Embryonic facial prominence (tissue), 1 donor: Measurements from ENCODE around the gene FCAMR.
A peak's percentile ranks its signal among the peaks of the same experiment; 100 is the strongest.
"Not testable (repeated sequence)": the region's sequence is repeated elsewhere in the genome, so short reads cannot be mapped to it uniquely, and the experiment has no call there.

Experiments used
- DNase-seq: peaks from one replicate; pipeline ENCODE4 v3.0.0-alpha.2; 2016; ENCODE audit errors: extremely low spot score

Gene FCAMR

DNA sequence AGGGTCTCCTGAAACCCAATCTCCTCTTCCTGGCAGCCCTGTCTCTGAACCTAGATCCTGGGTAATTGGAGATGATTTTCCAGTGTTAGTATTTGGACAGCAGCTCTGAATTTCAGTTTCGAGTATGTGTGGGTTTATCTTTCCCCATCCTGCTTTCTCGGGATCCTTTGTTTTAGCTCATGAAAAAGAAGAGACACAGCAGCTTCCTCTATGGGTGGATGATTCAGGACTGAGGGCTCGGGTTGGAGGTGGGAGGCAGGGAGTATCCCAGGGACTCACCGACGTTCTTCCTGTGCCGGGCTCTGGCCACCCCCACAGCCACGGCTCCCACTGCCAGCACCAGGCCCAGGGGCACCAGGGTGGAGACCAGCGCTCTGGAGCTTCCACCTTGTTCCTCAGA lies 38.1 kb downstream of the FCAMR start:
- DNase-seq: no peak

DNA sequence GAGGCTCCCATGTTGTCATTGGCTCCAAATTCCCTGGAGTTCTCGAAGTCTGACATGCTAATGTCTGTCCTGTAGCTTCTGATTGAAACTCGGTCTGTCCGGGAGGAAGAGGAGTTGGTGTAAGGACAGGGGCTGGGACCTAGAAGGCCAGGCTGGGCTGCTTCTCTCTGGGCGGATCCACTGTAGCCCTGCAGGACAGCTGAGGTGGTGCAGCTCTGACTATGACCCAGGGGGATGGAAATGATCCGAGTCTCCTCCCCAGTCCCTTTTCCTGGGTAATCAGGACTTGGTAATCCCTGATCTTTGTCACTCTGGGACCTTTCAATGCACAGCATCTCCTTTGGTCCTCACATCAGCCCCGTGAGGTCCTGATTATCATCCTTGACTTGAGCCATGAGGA lies 38.6 kb downstream of the FCAMR start:
- DNase-seq: no peak

DNA sequence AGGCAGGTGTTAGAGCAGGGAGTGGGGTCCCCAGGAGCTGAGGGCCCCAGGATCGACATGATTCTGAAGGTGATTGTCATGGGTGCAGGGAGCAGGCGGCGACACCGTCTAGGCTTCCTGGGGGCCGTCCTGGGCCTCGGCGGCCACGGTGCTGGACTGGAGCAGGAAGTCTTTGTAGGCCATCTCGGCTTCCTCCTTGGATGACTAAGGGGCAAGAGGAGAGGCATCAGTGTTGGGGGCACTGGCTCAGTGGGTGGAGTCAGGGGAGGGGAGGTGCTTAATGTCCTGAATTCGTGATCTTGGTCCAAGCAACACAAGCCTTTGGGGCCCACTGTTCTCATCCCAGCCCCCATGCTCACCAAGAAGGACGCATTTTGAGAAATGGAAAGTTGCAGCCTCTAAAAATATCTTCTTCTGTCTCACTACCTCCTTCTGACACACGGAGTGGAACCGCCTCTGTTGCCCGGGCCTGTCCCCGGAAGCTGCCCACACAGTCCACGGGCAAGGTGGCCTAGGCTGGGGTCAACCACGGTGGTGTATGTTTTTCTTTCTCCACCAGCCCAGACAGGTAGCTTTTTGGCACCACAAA lies 40.0 kb downstream of the FCAMR start:
- DNase-seq: no peak

DNA sequence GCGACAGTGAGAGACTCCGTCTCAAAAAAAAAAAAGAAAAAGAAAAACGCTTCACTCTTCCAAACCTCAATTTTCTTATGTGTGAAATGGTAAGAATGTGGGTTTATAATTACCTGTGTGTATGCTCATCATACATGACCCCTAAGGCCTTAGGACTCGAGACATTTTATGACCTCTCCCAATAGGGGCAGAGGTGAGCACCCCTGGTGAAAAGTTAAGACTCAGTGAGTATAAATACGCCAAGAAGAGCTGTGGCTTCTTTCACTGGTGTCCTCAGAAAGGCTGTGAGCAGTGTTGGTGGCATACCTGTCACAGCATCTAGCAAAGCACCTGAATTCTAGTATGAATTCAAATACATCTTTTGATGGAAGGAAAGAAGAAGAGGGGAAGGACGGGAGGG lies 40.7 kb downstream of the FCAMR start:
- DNase-seq: no peak

DNA sequence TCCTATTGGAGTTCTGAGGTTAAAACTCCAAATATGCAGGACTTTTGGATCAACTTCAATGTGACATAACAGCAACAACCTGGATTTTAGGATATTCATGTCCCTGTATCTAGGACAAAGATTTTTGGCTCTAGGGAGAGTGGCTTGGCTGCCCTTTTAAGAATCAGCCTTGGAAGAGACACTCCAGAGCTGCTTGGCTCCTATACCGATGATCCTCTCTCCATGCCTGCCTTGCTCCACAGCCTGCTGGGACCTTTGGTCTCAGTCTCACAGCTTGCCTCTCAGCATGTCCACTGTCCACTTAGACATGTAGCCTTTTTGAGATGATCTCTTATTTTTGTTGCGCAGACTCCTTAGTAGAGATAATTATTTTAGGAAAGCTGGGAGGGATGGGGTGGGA lies 44.0 kb downstream of the FCAMR start:
- DNase-seq: no peak

DNA sequence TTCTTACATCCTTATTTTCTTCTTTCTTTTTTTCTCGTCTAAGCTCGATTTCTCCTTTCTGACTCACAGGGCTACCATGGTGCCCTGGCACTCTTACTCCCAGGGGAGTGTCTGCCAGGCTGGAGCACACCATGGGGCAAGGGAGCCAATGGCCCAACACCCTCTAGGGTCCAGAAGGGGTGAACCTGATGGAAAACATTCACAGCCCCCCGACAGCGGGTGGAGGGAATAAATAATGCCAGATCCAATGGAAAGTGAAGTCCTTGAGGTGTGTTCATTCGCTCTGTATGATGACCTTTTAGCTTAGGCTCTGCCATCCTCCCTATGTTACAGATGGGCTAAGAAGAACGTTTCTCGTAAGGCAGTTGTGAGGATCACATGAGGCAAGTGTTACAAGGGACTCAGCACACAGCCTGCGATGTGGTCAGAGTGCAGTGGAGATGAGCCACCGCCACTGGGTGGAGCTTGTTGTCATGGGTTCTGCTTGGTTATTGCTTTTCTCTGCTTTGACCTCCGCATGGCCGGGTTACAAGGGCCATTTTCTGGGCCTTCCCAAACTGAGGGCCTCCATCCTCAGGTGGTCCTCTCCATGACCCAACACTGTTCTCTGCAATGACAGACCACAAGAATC lies 45.0 kb downstream of the FCAMR start:
- DNase-seq: no peak

DNA sequence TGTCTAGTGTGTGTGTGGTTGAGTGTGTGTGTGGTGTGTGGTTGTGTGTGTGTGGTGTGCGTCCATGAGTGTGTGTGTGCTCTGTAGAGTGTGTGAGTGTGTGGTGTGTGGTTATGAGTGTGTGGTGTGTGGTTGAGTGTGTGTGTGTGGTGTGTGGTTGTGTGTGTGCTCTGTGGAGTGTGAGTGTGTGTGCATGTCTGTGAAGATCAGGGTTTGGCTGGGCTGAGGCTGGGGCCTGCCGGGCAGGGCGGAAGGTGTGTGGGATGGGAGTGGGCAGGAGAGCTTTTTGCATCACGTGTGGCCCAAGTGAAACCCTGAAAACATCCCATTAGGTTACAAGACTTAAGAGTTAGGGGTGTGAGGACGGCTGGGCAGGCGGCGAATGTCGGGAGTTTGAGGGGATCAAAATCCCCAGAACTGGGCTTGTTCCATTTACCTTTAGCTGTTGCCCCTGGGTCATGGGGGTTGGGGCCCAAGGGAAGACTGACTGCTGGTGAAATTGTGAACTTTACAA lies 45.6 kb downstream of the FCAMR start:
- DNase-seq: no peak

DNA sequence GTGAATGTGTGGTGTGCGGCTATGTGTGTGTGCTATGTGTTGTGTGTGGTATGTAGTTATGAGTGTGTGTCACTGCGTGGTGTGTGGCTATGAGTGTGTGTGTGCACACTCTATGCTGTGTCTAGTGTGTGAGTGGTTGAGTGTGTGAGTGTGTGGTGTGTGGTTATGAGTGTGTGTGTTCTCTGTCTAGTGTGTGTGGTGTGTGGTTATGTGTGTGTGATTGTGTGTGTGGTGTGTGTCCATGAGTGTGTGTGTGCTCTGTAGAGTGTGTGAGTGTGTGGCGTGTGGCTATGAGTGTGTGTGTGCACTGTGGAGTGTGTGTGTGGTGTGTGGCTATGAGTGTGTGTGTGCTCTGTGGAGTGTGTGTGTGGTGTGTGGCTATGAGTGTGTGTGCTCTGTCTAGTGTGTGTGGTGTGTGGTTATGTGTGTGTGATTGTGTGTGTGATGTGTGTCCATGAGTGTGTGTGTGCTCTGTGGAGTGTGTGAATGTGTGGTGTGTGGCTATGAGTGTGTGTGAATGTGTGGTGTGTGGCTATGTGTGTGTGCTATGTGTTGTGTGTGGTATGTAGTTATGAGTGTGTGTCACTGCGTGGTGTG lies 46.2 kb downstream of the FCAMR start:
- not testable (repeated sequence) for DNase-seq

DNA sequence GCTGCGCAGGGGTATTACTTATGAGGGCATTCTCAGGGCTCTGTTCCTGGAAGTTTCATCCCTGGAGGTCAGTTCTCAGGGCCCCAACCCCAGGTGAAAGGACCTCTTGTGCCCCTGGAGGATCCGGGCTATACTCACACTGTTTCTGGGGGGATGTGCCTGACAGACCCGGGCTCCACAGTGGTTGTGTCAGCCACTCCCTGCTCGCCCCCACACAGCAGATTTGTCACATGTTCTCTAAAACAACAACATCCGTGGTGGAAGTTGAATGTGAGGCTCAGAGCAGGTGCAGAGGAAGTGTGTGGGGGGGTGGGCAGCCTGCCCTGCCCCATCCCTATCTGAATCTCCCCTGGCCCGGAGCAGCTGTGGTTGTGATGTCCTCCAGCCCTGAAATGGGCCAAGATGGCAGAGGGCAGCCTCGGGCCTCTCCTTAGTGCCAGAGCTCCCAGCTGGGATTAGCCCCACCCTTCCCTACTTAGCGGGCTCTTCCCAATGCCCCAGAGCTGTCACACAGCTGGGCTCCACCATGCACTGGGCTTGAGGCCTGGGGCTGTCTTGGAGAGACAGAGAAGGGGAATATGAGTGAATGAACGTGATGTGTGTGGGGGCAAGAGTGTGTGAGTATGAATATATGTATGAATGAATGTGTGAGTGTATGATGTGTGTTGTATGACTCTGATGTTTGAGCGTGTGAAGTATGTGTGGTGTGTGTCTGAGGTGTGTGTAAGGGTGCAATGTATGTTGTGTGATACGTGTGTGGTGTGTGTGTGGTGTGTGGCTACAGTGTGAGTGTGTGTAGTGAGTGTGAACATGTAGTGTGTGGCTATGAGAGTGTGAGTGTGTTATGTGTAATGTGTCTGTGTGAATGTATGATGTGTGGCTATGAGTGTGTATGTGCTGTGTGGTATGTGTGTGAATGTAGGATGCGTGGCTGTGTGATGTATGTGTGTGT lies 47.0 kb downstream of the FCAMR start:
- DNase-seq: no peak

DNA sequence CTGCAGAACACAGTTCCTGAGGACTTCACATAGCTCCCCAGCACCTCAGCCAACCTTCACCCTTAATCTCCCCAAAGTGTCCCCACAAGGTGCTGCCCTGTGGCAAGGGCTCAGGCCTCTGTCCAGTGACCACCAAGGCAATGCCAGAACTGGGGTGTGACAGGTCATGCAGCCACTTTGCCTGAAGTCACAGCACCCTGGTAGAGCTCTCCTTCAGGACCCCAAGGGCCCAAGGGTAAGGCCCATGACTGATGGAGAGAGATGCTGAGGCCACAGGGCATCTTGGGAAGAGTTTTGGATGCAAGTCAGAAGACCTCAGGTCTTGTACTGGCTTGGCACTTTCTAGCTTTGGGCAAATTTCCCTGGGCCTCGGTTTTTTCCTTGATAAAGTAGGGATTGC lies 47.7 kb downstream of the FCAMR start:
- DNase-seq: no peak

DNA sequence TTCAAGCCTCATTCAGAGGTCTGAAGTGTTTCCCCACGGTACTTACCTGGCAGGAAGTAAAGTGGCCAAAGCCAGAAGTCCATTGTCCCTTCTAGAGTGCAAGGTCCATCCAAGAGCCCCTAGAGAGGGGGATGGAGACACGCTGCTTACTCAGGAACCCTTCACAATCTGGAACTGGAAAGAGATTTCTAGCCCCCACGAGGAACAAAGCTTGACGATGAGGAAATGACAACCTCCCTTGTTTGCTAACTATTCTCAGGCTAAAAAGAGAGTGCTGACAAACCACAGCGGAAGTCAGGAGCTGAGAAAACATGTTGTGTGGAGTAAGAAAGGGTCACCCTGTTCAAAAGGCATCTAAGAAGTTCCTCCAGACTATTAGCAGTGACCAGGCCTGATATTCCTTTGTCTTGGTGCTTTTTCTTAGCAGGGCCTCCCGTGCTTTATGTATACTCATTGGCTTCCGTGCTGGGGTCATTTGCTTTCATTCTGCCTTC lies 48.4 kb downstream of the FCAMR start, which contains the start of gene FCMR:
FCMR (minus strand) TSS at position 170 of the 494 bp plus-strand sequence; CDS start at position 83, 87 bp downstream.
- no peak for DNase-seq

DNA sequence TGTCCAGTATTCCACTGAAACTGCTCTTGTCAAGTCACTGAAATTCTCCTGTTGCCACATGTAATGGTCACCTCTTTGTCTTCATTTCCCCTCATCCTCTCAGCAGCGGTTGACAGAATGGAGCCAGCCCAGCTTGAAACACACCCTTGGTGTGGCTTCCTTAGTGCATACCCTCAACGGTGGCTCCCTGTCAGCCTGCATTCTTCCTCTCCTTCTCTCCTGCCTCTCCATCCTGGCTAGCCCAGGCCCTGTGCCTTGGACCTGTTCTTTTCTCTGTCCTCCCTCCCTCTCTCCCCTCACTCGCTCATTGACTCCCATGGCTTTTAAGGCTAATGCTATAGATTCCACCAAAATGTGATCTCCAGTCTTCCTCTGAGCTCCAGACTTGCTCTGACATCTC lies 52.2 kb downstream of the FCAMR start:
- DNase-seq: no peak

DNA sequence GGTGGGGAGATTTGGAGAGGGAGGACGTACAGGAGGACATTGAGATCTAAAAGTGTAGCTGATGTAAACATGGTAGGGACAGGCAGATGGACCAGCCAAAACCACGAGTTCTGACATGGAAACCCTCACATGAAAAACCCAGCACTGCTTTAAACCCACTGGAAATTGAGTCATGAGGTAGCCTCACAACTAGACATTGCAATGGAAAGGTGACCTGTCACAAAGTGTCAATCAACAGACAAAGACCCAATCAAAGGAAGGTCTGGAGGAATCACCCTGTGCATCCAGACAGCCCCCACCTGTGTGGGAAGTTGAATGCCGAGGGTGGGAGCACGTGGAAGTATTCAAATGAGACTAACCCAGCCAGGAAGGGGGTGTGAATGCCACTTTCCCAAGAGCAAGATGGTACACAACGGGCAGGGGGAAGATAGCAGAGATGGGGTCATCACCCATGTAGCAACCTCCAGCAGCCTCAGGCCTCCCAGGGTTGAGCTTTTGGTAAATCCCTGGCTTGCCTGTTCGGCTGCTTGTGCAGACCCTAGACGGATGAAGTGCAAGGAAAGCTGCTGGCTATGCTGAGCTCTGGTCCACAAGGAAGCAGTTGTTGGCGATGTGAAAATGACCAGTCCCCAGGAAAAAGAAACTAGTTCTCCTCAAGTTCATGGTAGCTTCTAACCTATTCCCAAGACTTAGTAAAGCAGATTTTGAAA lies 54.1 kb downstream of the FCAMR start:
- DNase-seq: no peak

DNA sequence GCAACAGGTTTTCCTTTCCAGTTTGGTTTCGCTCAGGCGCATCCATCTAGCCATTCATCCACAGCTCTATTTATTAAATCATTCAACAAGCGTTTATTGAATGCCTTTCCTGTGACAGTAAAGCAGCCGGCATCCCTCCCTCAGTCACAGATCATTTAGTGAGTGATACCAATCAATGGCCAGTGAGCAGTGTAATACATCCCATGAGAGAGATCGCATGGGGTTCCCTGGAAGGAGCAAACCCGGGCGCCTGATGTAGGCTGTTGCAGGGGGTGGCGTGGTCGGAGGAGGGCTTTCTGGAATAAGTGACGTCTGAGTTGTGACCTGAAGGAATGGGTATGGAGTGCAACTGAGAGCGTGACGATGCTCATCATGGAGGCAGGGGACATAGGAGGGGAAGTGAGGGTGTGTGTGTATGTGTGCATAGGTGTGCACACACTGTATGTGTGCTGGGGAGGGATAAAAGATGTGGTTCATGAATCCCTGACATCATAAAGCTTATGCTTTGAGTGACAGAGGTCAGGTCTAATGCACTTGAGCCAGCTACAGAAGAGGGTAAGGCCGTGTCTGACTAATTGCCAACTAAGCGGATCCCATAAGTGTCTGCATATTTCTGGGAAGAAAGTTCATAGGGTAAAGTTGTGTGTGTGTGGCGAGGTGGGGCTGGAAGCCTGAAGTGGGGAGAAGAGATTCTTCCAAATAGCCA lies 55.1 kb downstream of the FCAMR start:
- no peak for DNase-seq

DNA sequence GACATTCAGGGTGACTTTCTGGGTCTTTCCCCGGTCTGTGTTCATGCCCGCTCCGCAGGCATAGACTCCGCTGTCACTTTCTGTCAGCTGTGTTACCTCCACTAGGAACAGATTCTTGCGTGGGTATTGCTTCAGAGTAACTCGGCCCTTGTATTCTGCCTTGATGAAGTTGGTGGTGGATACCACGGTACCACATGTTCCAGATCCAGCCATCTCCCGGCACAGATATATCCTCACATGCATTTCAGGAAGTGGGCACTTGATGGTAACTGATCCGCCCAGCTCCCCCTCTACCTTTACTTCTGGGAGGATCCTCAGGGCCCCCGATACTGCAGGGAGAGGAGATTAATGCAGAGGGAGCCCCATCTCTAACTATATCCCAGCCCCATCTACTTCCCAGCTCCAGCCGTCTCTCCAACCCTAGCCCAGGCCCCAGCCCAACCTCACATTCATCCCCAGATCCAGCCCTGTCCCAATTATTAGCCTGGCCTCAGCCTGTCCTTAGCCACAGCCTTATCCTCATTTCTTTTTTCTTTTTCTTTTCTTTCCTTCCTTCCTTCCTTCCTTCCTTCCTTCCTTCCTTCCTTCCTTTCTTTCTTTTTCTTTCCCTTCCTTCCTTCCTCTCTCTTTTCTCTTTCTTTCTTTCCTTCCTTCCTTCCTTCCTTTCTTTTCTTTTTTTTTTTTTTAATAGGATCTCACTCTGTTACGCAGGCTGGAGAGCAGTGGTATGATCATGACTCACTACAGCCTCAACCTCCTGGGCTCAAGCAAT lies 56.3 kb downstream of the FCAMR start:
- DNase-seq: no peak

DNA sequence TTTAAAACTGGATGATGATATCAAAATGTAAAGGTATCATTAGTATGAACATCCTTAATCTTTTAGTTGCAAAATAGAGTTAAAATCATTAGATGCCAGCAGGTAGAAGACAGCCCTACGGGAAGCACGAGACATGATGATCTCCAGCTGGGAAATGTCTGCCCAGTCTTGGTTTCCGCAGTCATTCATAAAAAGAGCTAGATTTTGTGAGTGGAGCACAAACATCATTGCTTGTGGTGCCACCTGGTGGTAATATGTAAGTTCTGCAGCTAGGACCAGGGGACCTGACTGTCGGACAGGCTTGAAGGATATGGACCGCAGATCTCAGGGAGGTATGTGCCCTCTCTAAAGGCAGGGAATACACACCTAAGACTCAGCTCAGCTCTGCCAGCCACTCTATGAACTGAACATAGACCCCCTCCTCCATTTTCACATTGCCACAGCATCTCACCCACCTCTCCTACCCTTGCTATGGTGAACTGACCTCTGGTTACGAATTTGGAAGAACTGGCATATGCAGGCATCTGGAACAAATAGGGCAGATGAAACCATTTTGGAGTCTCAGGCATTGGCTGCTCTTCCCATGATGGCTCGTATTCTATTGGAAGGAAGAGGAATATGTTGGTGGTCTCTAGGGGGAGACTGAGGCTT lies 57.7 kb downstream of the FCAMR start:
- peak; percentile 64 for DNase-seq

DNA sequence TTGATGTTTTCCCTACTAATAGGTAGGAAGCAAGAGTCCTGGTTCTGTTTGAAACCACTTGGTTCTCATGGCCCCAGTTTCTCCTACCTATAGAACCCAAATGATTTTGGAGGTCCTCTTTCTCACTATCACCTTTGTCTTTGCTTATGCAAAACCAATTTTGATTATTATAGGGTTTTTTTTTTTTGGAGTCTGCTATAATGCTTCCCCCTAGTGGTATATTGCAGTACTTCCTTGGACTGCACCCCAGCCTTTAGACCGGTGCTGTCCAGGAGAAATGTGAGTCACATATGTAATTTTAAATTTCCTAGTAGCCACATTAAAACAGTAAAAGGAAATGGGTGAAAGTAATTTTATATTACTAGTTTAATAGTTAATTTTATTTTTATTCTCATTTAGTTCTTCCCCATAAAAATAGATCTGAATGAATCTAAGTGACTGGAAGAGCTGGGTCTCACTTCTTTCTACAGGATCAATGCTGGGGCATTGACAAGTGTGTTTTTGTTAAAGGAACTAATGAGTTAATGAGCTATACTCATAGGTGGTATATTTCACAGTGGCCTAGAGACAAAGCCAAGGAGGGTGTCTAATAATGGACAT lies 59.1 kb downstream of the FCAMR start:
- DNase-seq: peak; percentile 48

DNA sequence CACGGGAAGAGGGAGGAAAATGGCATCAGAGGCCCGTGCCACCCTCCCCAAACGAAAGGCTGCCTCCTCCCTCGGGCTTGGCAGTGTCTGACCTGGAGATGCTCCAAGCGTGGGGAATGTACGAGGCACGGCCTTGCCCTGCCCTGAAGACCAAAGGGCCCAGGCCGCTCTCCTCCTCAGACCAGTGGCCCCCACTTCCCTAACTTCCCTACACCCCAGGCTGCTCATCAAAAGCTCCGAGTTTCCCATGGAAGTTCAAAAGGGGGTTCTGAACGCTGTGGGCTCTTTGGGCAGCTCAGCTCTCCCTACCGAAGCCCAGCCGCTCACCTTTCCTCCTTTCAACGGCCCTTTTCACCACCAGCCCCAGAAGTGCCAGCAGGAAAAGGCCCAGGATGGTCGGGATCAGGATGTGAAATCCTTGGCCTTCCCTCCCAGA lies 60.4 kb downstream of the FCAMR start:
- DNase-seq: no peak
